Activated T-cell treated with anti-CD3 and anti-CD28 coated beads, Interleukin-2, amount 50 U/mL, for 72 hours (primary cell): Measurements from ENCODE around the gene SLC20A1. TPM values are rescaled to one million over a fixed set of nuclear protein-coding genes. Genes with fewer than 3 reads are reported as not detected.
"Not testable (repeated sequence)": the region's sequence is repeated elsewhere in the genome, so short reads cannot be mapped to it uniquely, and the experiment has no call there.

Experiments
- ATAC-seq, 2 donors: fragments of 150-1000 bp; cut with Tn5 transposase; replicated peaks in 1 of 2; 2 replicates each; pipeline ENCODE4 v1.10.0; 2021; ENCODE audit warnings: moderate library complexity in 2 of 2, mild to moderate bottlenecking in 1 of 2
- DNase-seq, 2 donors: peaks; one replicate each; pipeline ENCODE4 v3.0.0; 2021 to 2022; ENCODE audit warnings: mixed read lengths in 1 of 2
- H3K27ac Mint-ChIP-seq: one replicate; pipeline ENCODE4 v1.8.0; 2022; ENCODE audit warnings: mild to moderate bottlenecking, moderate library complexity, mixed read lengths
- H3K27me3 Mint-ChIP-seq: one replicate; pipeline ENCODE4 v1.8.0; 2022; ENCODE audit warnings: low read depth, mixed read lengths
- H3K36me3 Mint-ChIP-seq, 2 donors: one replicate each; pipeline ENCODE4 v1.8.0; 2022; ENCODE audit warnings: mixed read lengths in 2 of 2, mild to moderate bottlenecking in 1 of 2; ENCODE audit not compliant: insufficient read depth in 2 of 2
- H3K4me1 Mint-ChIP-seq: one replicate; pipeline ENCODE4 v1.8.0; 2022; ENCODE audit warnings: low read depth, mixed read lengths
- H3K4me3 Mint-ChIP-seq, 2 donors: one replicate each; pipeline ENCODE4 v1.8.0; 2022; ENCODE audit warnings: mild to moderate bottlenecking in 2 of 2, mixed read lengths in 2 of 2, moderate library complexity in 2 of 2
- H3K9me3 Mint-ChIP-seq, 2 donors: one replicate each; pipeline ENCODE4 v1.8.0; 2022; ENCODE audit warnings: mixed read lengths in 2 of 2
- total RNA-seq, 2 donors: library from RNA; stranded (reverse); gene quantifications; one replicate each; pipeline ENCODE4 v1.2.3, GENCODE V29; 2022

The SLC20A1 gene
- total RNA-seq, 2 donors from 2014 or later, result 54.3 to 66.1 TPM

DNA sequence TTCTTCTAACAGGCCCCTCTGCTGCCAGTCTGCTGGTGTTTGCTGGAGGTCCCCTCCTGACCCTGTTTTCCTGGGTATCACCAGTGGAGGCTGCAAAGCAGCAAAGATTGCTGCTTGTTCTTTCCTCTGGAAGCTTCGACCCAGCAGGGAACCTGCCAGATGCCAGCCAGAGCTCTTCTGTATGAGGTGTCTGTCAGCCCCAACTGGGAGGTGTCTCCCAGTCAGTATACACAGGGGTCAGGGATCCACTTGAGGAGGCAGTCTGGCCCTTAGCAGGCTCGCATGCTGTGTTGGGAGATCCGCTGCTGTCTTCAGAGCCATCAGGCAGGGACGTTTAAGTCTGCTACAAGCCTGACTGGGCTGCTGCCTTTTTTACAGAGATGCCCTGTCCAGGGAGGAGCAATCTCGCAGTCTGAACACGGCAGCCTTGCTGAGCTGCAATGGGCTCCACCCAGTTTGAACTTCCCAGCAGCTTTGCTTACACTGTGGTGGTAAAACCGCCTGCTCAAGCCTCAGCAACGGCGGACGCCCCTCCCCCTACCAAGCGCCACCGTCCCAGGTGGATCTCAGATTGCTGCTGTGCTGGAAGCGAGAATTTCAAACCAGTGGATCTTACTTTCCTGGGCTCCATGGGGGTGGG is 31.4 kb upstream of the SLC20A1 start:
- Mint-ChIP-seq H3K4me3 (no peak overlapping the region), H3K36me3 (no peaks in the 10 kb centered on the region), H3K27me3 (no peaks in the 10 kb centered on the region), H3K4me1 (no peaks in the 10 kb centered on the region), H3K27ac (no peak overlapping the region), H3K9me3 (peaks cover 0 to 3% of the 10 kb centered on the region in 2 donors)
- ATAC-seq (no peak), DNase-seq (no peak)

DNA sequence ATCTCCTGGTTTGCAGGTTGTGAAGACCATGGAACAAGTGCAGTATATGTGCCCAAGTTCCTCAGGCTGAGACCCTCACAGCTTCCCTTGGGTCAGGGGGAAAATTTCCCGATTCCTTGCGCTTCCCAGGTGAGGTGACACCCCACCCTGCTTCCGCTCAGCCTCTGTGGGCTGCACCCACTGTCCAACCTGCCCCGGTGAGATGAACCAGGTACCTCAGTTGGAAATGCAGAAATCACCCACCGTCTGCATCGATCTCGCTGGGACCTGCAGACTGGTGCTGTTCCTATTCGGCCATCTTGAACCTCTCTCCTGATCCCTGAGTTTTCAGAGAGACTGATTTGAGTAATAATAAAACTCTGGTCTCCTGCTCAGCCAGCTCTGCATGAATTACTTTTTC is 30.7 kb upstream of the SLC20A1 start:
- Mint-ChIP-seq H3K4me1 (no peaks in the 10 kb centered on the region), H3K27ac (no peak overlapping the region), H3K4me3 (no peak overlapping the region), H3K36me3 (no peaks in the 10 kb centered on the region), H3K27me3 (no peaks in the 10 kb centered on the region), H3K9me3 (no peaks in the 10 kb centered on the region)
- ATAC-seq, result no peak
- DNase-seq, result no peak

DNA sequence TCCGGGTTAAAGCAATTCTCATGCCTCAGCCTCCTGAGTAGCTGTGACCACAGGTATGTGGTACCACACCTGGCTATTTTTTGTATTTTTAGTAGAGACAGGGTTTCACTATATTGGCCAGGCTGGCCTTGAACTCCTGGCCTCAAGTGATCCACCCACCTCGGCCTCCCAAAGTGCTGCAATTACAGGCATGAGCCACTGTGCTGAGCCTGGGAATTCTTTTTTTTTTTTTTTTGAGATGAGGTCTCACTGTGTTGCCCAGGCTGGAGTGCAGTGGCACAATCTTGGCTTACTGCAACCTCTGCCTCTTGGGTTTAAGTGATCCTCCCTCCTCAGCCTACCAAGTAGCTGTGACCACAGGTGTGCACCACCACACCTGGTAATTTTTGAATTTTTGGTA is 29.9 kb upstream of the SLC20A1 start:
- not testable (repeated sequence) for ATAC-seq, H3K27me3 Mint-ChIP-seq, H3K4me3 Mint-ChIP-seq, H3K4me1 Mint-ChIP-seq, H3K9me3 Mint-ChIP-seq, H3K27ac Mint-ChIP-seq, H3K36me3 Mint-ChIP-seq, DNase-seq

DNA sequence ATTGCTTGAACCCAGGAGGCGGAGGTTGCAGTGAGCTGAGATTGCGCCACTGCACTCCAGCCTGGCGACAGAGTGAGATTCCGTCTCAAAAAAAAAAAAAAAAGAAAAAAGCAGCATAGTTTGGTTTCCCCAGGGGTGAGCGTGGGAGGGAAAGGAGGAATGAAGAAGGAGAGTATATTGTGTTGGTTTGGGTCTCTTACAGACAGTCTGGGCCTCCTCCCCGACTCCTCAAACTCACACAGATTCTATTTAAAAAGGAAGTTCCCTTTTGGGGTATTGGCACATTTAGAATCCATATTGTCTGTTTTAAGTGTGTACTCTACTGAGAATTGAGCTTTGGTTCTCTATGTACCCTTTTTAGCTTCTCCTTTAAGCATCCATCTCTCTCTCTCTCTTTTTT is 27.4 kb upstream of the SLC20A1 start:
- H3K4me3 Mint-ChIP-seq, result no peak overlapping the region
- ATAC-seq (no peak), DNase-seq (no peak)
- no peaks in the 10 kb centered on the region for H3K9me3 Mint-ChIP-seq
- H3K36me3 Mint-ChIP-seq, result no peaks in the 10 kb centered on the region
- no peaks in the 10 kb centered on the region for H3K4me1 Mint-ChIP-seq
- H3K27ac Mint-ChIP-seq, result no peak overlapping the region
- no peaks in the 10 kb centered on the region for H3K27me3 Mint-ChIP-seq

DNA sequence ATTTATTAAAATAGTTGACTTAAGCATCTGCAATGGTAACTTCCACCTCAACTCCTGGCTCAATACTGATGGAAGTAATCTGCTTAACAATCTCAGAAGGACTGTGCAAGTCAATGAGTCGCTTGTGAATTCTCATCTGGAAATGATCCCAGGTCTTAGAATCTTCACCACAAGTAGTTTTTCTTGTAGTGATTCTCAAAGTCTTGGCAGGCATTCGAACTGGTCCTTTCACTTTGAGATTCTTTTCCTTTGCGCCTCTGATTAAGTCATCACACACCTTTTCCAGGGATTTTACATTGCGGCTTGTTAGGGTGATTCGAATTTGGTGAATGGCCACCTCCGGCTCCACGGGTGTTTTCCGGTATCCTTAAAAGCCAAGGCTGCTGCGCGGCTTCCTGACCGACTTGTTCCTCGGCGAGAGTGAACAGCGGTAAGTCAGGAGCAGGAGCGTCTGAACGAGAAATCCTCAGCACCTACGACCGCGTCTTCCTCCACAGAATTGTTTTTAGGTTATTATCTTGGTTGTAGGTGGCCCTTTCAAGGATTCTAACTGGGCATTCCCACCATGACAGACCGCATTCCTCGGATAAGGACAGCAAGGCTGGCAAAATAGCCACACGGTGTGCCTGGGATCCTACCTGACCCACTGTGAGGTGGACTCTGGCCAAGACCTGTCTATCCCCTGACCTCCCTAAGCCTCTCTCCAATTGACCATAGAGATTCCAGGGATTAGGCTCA is 23.8 kb upstream of the SLC20A1 start:
- Mint-ChIP-seq H3K36me3 (no peaks in the 10 kb centered on the region), H3K4me1 (peaks cover 24% of the 10 kb centered on the region), H3K9me3 (no peaks in the 10 kb centered on the region), H3K27me3 (no peaks in the 10 kb centered on the region), H3K4me3 (no peak overlapping the region), H3K27ac (no peak overlapping the region)
- no peak for DNase-seq
- ATAC-seq, result no peak

DNA sequence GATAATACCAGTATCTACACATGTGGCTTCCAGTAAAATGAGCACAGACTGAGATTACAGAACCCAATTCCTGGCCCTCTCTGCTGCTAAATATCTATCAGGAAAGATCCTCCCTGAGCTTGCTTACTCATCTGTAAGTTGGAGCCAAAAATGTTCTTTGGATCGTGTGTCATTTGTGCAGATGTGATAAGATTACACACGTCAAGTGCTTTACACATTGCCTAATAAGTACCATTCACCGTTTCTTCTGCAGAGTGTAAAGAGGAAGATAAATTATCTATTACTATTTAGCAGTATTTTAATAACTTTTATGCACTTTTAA is 23.2 kb upstream of the SLC20A1 start:
- no peaks in the 10 kb centered on the region for H3K9me3 Mint-ChIP-seq
- H3K27me3 Mint-ChIP-seq, result no peaks in the 10 kb centered on the region
- no peak overlapping the region for H3K27ac Mint-ChIP-seq
- no peaks in the 10 kb centered on the region for H3K36me3 Mint-ChIP-seq
- peaks cover 29% of the 10 kb centered on the region for H3K4me1 Mint-ChIP-seq
- ATAC-seq, result no peak
- no peak overlapping the region for H3K4me3 Mint-ChIP-seq
- DNase-seq, result no peak

DNA sequence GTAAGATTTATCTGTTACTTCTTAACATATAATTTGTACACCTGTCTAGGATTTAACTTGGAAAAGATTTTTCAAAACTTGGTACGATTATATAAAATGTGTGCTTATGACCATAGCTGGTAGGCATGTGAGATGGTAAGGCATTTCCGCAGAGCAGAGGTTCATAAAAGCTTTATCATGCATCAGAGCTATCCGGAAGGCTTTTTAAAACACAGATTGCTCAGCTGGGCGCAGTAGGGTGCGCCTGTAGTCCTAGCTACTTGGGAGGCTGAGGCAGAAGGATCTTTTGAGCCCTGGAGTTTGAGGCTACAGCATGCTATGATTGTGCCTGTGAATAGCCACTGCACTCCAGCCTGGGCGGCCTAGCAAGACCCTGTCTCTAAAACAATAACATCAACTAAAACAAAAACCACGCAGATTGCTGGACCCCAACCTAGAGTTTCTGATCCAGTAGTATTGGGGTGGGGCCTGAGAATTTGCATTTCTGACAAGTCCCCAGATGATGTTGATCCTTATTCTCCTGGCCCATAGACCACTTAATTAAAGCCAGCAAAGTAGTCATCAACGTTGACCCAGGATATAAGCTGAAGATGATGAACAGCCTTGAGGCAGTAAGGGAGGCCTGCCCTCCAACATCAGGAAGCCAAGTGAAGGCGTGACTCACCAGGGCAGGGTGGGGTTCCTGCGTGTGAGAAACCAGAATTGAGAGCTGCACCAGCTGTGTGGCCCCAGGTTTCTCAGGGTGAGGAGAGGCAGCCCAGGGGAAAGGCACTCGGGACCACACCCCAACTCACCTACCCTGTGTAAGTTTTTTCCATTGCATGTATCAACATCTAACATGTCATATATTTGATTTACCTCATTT is 21.6 kb upstream of the SLC20A1 start:
- peaks cover 43% of the 10 kb centered on the region for H3K4me1 Mint-ChIP-seq
- no peaks in the 10 kb centered on the region for H3K27me3 Mint-ChIP-seq
- H3K36me3 Mint-ChIP-seq, result no peaks in the 10 kb centered on the region
- peak overlapping the region; percentile 2 for H3K27ac Mint-ChIP-seq
- H3K4me3 Mint-ChIP-seq, result peak overlapping the region in 1 of 2 donors; percentile 13
- peak; percentile 87 to 92 for ATAC-seq
- peak; percentile 77 to 82 for DNase-seq
- H3K9me3 Mint-ChIP-seq, result no peaks in the 10 kb centered on the region

DNA sequence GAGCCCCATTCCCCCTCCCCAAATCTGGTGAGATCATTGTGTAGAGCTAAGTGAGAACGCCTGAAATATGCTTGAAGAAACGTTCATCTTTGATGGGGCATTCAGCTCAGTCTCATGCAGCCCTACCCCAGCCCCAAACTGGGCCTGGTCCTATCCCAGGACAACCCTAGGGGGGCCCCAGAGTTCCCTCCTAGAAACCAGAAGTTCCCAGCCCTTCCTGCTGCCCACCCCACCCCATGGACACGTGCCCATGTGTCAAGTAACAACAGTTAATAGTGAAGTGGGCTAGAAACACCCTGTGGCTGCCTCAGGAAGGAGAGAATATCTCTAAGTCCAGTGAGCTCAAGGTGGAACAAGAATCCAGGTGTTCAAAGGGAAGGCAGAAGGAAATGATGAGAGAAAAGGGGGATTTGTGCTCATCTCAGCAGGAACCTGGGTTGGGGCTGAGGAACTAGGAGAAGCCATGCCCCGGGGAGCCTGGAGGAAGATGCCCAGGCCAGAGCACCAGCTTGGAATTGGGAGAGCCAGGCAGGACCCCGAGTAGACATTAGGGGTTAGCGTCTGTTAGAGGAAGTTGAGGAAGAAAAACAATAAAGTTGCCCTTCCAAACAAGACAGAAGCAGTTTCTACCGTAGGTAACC is 20.1 kb upstream of the SLC20A1 start:
- ATAC-seq (no peak), DNase-seq (no peak)
- Mint-ChIP-seq H3K27me3 (no peaks in the 10 kb centered on the region), H3K4me3 (no peak overlapping the region), H3K27ac (no peak overlapping the region), H3K36me3 (no peaks in the 10 kb centered on the region), H3K9me3 (no peaks in the 10 kb centered on the region), H3K4me1 (peaks cover 58% of the 10 kb centered on the region)

DNA sequence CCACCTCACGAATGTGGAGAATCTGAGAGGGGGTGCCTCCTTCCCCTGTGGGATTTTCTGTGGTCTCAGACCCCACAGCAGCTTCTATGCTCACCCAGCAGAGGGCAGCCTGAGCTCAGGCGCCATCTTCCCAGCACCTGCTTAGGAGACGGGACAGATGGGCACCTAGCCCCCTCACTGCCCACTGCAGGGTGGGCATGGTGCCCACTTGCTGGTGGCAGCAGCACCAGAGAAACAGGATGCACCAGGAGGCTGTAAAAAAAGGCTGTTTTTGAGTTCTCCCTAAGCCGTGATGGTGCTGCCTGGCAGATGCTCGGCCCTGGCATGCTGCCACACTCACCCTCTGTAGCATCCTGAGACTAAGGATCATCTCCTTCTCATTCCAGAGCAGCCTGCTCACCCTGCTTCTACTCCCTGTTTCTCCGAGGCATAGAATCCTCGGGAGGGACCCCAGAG is 19.1 kb upstream of the SLC20A1 start:
- H3K9me3 Mint-ChIP-seq, result no peaks in the 10 kb centered on the region
- no peak overlapping the region for H3K27ac Mint-ChIP-seq
- DNase-seq (peak; percentile 67 to 71), ATAC-seq (peak; percentile 66 to 67)
- H3K27me3 Mint-ChIP-seq, result no peaks in the 10 kb centered on the region
- peaks cover 68% of the 10 kb centered on the region for H3K4me1 Mint-ChIP-seq
- H3K4me3 Mint-ChIP-seq, result peak overlapping the region; percentile 50 to 55
- no peaks in the 10 kb centered on the region for H3K36me3 Mint-ChIP-seq

DNA sequence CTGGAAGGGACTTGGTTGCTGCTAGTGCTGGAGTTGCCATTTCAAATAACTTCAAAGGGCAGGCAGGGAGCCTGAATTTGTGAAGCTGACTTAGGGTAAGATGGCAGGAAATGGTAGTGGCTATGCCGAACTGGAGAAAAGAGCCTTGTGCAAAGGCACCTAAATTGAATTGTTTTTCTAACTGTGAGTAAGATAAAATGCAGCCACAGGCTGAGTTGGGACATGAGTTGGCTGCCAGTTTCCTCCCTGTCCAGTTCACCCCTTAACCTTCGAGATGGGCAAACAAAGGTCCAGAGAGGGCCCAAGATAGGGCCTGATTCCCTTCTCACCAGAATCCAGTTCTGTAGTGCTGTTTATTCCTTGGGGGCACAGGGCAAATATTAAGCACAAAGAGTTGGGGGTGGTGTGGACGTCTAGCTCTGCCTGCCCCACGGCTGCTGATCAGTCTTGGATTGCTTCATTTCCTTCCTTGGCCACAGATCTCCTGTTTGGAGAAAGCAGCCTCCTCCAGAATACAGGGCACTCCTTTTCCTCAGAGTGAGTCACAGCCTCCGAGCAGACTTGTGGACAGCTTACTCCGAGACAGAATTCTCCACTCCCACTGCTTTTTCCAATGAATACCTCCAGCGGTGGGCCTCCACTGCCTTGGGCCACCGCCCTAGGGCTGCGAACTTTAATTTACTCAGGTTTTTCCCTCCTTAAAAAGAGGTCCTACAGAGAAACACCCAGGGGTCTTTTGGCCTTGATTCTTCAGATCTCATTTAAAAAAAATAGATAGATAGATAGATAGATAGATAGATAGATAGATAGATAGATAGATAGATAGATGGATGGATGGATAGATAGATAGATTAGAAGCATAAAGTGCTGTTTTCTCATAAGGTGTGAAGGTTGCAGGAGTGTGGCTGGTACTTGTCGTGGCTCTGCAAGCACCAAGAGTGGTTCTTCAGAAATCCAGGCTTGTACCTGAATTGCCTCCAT is 18.4 kb upstream of the SLC20A1 start:
- Mint-ChIP-seq H3K4me3 (peak overlapping the region; percentile 50 to 55), H3K27ac (no peak overlapping the region), H3K36me3 (no peaks in the 10 kb centered on the region), H3K9me3 (no peaks in the 10 kb centered on the region), H3K27me3 (no peaks in the 10 kb centered on the region), H3K4me1 (peaks cover 75% of the 10 kb centered on the region)
- DNase-seq (no peak), ATAC-seq (peak in 1 of 2 donors; percentile 5)

DNA sequence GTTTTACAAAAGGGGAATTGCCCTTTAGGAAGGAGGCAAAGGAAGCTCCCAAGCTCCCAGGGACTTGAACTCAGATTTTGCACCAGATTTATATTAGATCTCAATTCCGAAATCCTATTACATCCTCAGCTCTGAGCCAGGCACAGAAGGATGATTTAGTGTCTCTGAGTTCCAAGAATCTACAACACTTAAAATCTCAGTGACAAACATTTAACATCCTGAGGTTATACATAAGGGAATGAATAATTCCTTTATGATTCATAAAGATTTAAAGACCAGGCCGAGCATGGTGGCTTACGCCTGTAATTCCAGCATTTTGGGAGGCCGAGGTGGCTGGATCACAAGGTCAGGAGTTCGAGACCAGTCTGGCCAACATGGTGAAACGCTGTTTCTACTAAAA is 16.5 kb upstream of the SLC20A1 start:
- DNase-seq, result no peak
- Mint-ChIP-seq H3K9me3 (no peaks in the 10 kb centered on the region), H3K4me3 (peak overlapping the region in 1 of 2 donors; percentile 66), H3K27ac (peak overlapping the region; percentile 69), H3K27me3 (peaks cover 5% of the 10 kb centered on the region), H3K36me3 (no peaks in the 10 kb centered on the region), H3K4me1 (peaks cover 79% of the 10 kb centered on the region)
- ATAC-seq, result no peak

DNA sequence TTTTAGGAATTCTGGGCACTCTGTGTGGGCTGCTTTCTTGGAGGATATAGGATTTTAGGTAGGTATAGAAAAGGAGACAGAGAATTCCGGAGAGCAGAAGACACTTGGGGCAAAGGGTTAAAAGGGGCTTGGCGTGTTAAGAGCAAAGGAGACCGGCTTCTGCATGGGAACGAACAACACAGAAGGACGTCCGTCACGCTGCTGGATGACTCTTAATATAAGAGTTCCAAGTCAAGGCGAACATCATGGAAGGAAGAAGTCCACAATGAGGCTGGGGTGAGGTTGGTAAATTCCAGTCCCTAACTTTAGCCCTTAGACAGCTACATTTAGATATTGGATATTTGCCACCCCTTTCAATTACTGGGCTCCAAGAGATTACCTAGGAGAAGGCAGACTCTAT is 15.9 kb upstream of the SLC20A1 start:
- H3K27ac Mint-ChIP-seq, result peak overlapping the region; percentile 69
- peaks cover 79% of the 10 kb centered on the region for H3K4me1 Mint-ChIP-seq
- H3K4me3 Mint-ChIP-seq, result peak overlapping the region in 1 of 2 donors; percentile 66

More for the DNA sequence above, 15.9 kb upstream of the SLC20A1 start:
- no peak for DNase-seq
- Mint-ChIP-seq H3K27me3 (peaks cover 11% of the 10 kb centered on the region), H3K9me3 (no peaks in the 10 kb centered on the region), H3K36me3 (no peaks in the 10 kb centered on the region)
- no peak for ATAC-seq
